HG02870 (cell line): ENCODE data around the gene THSD4.

Experiments
- ATAC-seq: cut with Tn5 transposase; IDR thresholded peaks from one replicate; pipeline ENCODE4 v1.9.1; 2021; ENCODE audit warnings: mild to moderate bottlenecking, moderate library complexity; ENCODE audit not compliant: unreplicated experiment

The THSD4 gene

GRCh38 chr15:71444032-71444810, 328.9 kb downstream of the THSD4 start:
- ATAC-seq, result no peak

GRCh38 chr15:71444866-71445590, 329.8 kb downstream of the THSD4 start:
- no peak for ATAC-seq

DNA sequence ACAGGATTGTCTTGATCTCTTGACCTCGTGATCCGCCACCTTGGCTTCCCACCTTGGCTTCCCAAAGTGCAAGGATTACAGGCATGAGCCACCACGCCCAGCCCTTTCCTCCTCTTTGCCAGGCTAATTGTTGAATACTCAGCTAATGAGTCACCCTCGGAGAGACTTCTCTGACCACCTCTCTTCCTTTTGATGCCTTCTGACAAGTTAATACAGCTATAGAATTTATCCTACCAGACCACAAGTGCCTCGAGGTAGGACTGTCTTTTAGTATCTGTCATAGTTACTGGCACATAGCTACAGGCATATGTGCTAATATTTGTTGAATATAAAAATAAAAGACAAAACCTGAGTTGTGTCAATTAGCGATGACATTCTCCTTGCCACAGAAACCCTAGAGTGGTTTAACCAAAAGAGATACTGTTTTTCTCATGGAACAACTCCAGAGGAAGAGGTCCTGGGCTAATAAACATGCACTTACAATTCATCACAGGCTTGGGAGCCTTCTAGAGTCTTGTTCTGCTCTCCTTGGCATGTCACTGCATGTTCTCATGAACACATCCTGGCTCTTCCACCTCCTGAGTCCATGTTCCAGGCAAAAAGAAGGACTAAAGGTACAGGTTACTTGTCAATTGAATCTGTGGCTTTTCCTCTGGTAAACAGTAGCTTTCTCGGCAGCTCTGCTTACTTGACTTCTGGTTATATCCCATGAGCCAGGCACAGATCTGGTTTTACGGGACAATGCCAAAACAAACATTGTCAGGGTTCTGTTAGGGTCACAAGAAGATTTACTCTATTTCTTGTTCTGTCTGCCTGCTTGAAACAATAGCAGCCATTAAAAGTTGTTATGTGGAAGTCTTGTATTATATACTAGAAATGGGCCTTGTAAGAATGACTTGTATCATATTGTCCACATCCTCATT, 332.3 kb downstream of the THSD4 start:
- no peak for ATAC-seq

DNA sequence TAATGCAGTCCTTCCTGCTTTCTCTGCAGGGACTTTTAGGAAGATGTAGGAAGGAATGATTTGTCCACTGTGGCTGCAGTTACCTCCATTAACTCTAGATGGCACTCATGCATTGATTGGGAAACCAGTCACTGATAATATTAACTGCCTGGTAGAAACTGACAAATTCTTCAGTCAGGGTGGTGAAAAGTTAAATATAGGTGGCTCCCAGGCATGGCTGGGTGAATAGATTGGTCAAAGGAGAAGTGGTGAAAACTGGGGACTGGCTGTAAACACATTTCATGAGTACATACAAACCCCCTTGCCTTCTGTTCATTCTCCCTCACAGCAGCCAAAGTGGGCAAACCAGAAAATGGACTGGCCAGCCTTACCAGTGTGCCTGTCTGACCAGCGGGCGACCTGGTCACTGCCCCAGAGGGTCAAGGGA, 333.4 kb downstream of the THSD4 start:
- no peak for ATAC-seq

GRCh38 chr15:71449363-71449762, 334.1 kb downstream of the THSD4 start:
- ATAC-seq, result no peak

DNA sequence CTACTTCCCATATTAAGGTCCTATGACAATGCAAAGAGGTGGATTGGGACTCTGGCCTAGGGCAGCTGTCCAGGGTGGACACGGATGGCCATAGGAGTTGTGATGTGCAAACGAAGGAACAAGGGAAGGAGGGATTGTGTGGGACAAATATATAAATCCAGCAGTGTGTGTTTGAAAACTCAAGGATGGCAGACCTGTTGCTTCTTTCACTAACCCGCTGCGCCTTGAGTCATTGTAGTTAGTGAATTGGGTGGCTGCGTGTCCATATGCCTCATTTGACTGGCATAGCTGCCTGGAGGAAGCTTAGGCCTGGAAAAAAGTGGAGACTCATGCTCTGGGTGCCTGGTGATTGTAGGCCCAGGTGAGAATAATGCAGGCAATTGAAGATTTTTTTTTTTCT, 334.7 kb downstream of the THSD4 start:
- no peak for ATAC-seq

GRCh38 chr15:71451130-71451529, 335.9 kb downstream of the THSD4 start:
- no peak for ATAC-seq

DNA sequence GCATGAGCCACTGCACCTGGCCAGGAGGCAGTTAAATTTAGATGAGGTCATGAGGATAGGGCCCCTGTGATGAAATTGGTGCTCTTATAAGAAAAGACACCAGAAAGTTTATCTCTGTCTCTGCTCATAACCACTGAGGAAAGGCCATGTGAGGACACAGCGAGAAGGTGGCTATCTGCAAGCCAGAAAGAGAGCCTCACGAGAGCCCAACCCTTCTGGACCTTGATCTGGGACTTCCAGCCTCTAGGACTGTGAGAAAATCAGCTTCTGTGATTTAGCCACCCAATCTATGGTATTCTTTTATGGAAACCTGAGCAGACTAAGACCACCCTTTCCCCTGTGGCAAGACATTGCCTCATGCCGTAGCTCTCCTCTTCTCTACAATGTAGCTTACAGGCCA, 337.6 kb downstream of the THSD4 start:
- no peak for ATAC-seq

DNA sequence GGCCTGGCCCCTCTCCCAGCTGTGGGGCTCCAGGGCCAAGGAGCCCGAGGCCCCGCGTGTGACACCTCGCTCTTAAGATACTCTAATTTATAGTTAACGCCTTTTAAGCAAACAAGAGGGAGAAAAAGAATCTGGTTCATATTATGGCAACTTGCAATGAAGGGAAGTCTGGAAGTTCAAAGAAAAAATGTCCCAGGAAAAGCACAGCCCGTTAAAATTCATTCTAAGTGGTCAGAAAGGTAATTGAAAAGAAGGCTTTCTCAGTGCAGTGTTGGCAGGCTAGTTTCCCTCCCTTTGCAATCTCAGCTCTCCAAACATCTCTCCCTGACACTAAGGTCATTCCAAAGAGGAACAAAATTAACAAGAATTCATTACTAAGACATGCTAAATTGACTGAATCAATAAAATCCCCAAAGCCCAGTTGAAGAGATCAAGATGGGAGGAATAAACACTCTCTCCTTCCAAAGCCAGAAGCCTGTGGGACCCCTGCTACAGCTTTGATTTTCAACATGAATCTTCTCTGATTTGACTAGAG, 339.3 kb downstream of the THSD4 start:
- ATAC-seq, result no peak

GRCh38 chr15:71455107-71455506, 339.8 kb downstream of the THSD4 start:
- no peak for ATAC-seq

DNA sequence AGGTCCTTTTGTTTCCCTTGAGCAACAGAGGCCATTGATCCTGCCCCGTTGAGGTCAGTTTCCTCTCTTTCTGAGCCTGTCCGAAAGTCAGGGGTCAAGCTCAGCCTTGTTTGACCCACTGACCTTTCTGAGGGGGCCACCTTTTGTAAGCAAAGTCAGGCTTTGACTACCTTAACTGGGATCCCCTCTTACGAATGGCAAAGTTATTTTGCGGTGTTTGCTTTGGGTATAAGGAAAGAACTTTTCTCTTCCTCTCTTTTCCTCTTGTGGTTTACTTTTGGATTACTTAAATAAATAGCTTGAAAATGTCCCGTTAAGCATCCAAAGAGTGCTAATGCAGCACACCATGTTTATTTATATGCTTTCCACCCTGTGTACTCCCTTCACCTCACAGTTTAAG, 340.6 kb downstream of the THSD4 start:
- no peak for ATAC-seq

DNA sequence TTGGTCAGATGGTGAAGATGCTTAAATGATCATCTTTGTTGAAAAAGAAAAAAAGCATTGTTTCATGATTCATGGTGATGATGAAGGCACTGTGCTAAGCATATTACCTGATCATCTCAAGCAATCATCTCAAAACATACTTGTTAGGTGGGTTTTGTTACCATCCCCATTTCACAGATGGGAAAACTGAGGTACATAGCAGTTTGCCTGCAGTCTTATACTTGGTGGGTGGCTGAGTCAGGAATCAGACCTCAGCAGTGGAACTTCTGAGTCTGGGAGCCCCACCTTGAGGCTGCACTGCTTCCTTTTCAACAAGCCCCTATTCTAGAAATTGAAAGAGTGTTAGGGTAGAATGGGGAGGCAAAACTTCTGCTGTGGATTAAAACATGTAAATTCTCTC, 341.1 kb downstream of the THSD4 start:
- no peak for ATAC-seq

DNA sequence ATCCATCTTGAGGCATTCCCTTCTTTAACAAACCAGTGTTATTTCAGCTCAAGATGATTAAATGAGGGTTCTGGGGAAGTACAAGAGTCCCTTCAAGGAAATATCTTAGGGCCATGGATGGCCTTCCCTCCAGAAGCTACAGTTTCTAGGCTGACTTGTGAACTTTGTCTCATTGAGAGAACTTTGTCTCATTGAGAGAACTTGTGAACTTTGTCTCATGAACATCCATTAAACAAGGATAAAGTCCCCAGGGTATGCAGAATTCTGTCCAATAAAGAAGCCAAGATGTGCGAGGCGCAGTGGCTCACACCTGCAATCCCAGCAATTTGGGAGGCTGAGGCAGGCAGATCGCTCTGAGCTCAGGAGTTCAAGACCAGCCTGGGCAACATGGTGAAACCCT, 341.5 kb downstream of the THSD4 start:
- no peak for ATAC-seq

DNA sequence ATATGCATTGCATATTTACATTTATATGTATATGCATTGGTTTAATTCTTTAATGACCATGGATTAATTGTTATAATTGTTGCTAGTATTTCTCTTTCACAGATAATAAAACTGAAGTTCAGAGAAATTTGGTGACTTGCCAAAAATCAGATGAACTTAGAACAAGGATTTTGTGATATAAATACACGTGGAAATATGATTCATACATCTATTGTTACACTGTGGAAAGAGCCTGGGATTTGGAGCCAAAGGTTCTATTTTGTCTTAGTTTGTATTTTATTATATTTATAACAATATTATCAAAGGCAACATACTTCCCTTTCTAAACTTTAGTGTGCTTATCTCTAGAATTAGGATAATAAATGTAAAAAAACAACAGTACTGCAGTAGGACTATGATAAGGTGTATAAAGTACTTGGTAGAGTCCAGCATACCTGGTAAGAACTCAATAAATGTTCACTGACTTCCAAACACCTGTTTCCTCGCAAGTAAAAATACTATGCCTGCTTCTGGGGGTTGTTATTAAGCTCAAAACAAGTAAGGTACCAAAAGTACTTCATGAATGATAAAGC, 342.9 kb downstream of the THSD4 start:
- ATAC-seq, result no peak

DNA sequence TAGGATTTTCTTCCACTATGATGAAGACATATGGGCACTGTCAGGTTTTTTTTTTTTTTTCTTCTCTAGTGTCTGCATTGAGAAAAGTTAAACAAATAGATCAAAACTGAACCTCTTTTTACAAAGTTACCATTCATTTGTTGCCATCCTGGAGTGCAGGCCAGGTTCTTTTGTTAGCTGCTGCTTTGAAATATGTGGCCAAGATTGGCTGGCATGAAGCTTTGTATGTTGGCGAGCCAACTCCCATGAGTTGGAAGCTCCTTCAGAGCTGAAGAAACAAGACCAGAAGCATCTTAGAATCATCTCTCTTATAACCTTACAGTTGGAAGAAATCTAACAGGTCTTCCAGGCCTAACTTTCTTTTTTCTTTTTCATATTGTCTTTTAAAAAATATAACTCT, 346.5 kb downstream of the THSD4 start:
- ATAC-seq, result no peak

DNA sequence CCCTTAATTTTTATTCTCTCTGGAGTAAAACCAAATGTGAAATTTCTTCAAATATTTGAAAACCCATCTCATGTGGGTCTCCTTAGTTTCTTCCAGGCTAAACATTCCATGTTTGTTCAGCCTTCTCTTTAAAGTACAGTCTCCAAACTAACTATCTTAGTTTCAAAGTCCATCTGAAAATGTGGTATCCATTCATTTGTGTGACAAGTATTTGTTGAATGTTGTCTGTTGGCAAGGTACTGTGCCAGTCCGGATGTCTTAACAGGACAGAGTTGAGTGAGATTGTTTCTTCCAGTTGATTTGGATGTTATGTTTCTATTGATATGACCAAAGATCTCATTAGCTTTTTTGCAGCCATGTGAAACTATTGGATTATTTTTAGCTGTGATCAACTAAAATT, 347.4 kb downstream of the THSD4 start:
- no peak for ATAC-seq

DNA sequence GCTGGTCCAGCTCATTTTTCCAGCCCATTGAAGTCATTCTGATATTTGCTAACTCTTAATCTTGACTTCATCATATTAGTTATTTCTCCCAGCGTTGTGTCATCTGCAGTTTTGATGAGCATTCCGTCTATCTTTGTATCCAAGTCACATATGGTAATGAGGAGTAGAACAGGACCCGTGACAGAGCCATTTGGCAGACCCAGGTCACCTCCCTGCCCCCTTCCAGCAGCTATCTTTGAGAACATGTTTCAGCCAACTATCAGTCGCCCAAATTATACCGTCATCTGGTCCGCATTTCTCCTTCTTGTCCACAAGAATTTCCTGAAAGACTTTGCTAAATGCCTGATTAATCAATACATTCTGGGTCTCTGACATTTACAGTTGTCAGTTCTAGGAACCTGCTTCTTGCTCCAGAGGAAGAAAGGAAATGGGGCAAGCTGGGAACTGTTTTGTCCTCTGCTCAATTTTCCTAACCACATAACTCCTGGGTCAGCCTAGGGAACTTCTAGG, 347.9 kb downstream of the THSD4 start:
- ATAC-seq, result no peak

GRCh38 chr15:71465131-71465955, 350.1 kb downstream of the THSD4 start:
- no peak for ATAC-seq

- ATAC-seq, result no peak
These were observed 353.4 kb downstream of the THSD4 start for GRCh38 chr15:71468715-71469114.

DNA sequence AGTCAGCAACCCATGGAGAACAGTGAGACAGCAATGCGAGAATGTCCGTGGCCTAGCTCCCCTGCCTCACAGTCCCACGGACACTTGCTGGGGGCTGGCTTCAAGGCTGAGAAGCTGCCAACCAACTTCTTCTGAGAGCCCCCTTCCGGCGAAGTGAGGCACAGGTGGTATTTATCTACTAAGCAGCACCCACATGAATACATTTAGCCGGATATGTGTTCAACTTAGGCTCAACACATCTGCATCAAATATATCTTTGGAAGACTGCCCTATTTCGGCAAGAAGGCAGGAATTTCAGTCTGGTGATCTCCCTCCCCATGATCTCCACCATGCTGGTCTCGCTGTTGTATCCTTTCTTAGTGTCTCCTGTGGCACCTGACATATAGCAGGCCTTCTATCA, 354.1 kb downstream of the THSD4 start:
- no peak for ATAC-seq
